GM23248 (cell line): Measurements from ENCODE around the gene SERPINA12.

Source experiments
- EZH2 ChIP-seq: fragments of 200-600 bp; sonication (generic); IDR thresholded peaks from 2 replicates; pipeline ENCODE4 v1.6.1; 2018; ENCODE audit warnings: antibody characterized with exemption, mild to moderate bottlenecking; ENCODE audit not compliant: insufficient read depth, poor library complexity, severe bottlenecking
- EZH2phosphoT487 ChIP-seq: fragments of 200-600 bp; sonication (generic); IDR thresholded peaks from 2 replicates; pipeline ENCODE4 v1.6.1; 2018; ENCODE audit warnings: antibody characterized with exemption, moderate library complexity, mild to moderate bottlenecking, low read depth; ENCODE audit not compliant: insufficient read depth

GRCh38 chr14:94557327-94557726 is 48.1 kb upstream of the SERPINA12 start:
- TF ChIP-seq EZH2 (no peak), EZH2phosphoT487 (no peak)
